HEK293 (cell line): Measurements from ENCODE around the gene B4GALNT4.

Experiments used
- CTCF ChIA-PET: fragments of 350-600 bp; formaldehyde crosslinking; extraction: SDS; loops from one replicate; lab custom pipeline; 2021; ENCODE audit warnings: antibody characterized with exemption; lab: Yijun Ruan, JAX
- POLR2A ChIA-PET: fragments of 300-600 bp; formaldehyde crosslinking; extraction: SDS; loops from one replicate; lab custom pipeline; 2020; ENCODE audit warnings: antibody characterized with exemption, inconsistent platforms; lab: Yijun Ruan, JAX
- H3K27ac ChIP-seq: fragments of 200-500 bp; sonication (Bioruptor generic); 2 replicates; pipeline ENCODE4 v1.5.1; 2014; ENCODE audit warnings: low read depth, low read length, control low read depth, inconsistent platforms; ENCODE audit errors: extremely low read depth
- H3K36me3 ChIP-seq, 2 experiments: fragments of 200-500 bp in 1 of 2; sonication (Bioruptor generic) in 1 of 2; 1 replicate in 1 of 2; 2 replicates in 1 of 2; pipeline ENCODE4 v1.5.1; 2014 to 2017; ENCODE audit warnings: inconsistent platforms in 2 of 2, low read length in 2 of 2; ENCODE audit not compliant: control insufficient read depth in 2 of 2, insufficient read depth in 1 of 2
- H3K4me1 ChIP-seq: fragments of 200-500 bp; sonication (Bioruptor generic); 2 replicates; pipeline ENCODE4 v1.5.1; 2014; ENCODE audit warnings: mild to moderate bottlenecking, low read length, inconsistent platforms; ENCODE audit not compliant: control insufficient read depth, insufficient read depth
- H3K4me3 ChIP-seq: 2 replicates; pipeline ENCODE4 v1.5.1; 2011; ENCODE audit warnings: low read depth, mild to moderate bottlenecking, control low read depth, low read length, moderate library complexity
- H3K9me3 ChIP-seq: fragments of 200-500 bp; sonication (Bioruptor generic); 2 replicates; pipeline ENCODE4 v1.5.1; 2014; ENCODE audit warnings: low read depth, low read length, inconsistent platforms; ENCODE audit not compliant: control insufficient read depth, insufficient read depth
- GLIS2 ChIP-seq: fragments of 450-650 bp; formaldehyde crosslinking; IDR thresholded peaks from 2 replicates; pipeline ENCODE4 v1.5.1; 2016; ENCODE audit warnings: missing biosample characterization, missing genetic modification characterization
- SP3 ChIP-seq: fragments of 450-650 bp; formaldehyde crosslinking; IDR thresholded peaks from 2 replicates; pipeline ENCODE4 v1.5.1; 2016; ENCODE audit warnings: missing biosample characterization, missing genetic modification characterization
- TRIM28 ChIP-seq: IDR thresholded peaks from 2 replicates; pipeline ENCODE4 v1.6.1; 2011; ENCODE audit warnings: low read length, control low read depth, borderline replicate concordance
- YY2 ChIP-seq: fragments of 450-650 bp; formaldehyde crosslinking; IDR thresholded peaks from 2 replicates; pipeline ENCODE4 v1.5.1; 2016; ENCODE audit warnings: missing biosample characterization, missing genetic modification characterization
- ZFP37 ChIP-seq: fragments of 450-650 bp; formaldehyde crosslinking; IDR thresholded peaks from 2 replicates; pipeline ENCODE4 v1.5.1; 2016; ENCODE audit warnings: missing biosample characterization, missing genetic modification characterization
- ZFP41 ChIP-seq: fragments of 450-650 bp; formaldehyde crosslinking; IDR thresholded peaks from 2 replicates; pipeline ENCODE4 v1.5.1; 2016; ENCODE audit warnings: missing biosample characterization, missing genetic modification characterization, borderline replicate concordance
- ZFP69B ChIP-seq: fragments of 450-650 bp; formaldehyde crosslinking; IDR thresholded peaks from 2 replicates; pipeline ENCODE4 v1.5.1; 2016; ENCODE audit warnings: missing biosample characterization, missing genetic modification characterization
- ZNF146 ChIP-seq: fragments of 450-650 bp; formaldehyde crosslinking; IDR thresholded peaks from 2 replicates; pipeline ENCODE4 v1.5.1; 2016; ENCODE audit warnings: missing biosample characterization, missing genetic modification characterization
- ZNF19 ChIP-seq: fragments of 450-650 bp; formaldehyde crosslinking; IDR thresholded peaks from 2 replicates; pipeline ENCODE4; 2016; ENCODE audit warnings: missing biosample characterization, missing genetic modification characterization, low read depth
- ZNF302 ChIP-seq: fragments of 450-650 bp; formaldehyde crosslinking; IDR thresholded peaks from 2 replicates; pipeline ENCODE4 v1.5.1; 2016; ENCODE audit warnings: missing biosample characterization, missing genetic modification characterization, low read depth
- ZNF311 ChIP-seq: fragments of 450-650 bp; formaldehyde crosslinking; IDR thresholded peaks from 2 replicates; pipeline ENCODE4 v1.5.1; 2017; ENCODE audit warnings: missing biosample characterization, missing genetic modification characterization, borderline replicate concordance
- ZNF324 ChIP-seq: fragments of 450-650 bp; formaldehyde crosslinking; IDR thresholded peaks from 2 replicates; pipeline ENCODE4 v1.5.1; 2016; ENCODE audit warnings: missing biosample characterization, missing genetic modification characterization
- ZNF335 ChIP-seq: fragments of 450-650 bp; formaldehyde crosslinking; conservative IDR thresholded peaks from 2 replicates; pipeline ENCODE4 v1.5.1; 2016; ENCODE audit warnings: missing biosample characterization, missing genetic modification characterization
- ZNF350 ChIP-seq: fragments of 450-650 bp; formaldehyde crosslinking; IDR thresholded peaks from 2 replicates; pipeline ENCODE4 v1.5.0; 2017; ENCODE audit warnings: missing biosample characterization, mild to moderate bottlenecking, missing genetic modification characterization
- ZNF37A ChIP-seq: fragments of 450-650 bp; IDR thresholded peaks from 2 replicates; pipeline ENCODE4 v1.5.1; 2018; ENCODE audit warnings: missing biosample characterization, missing genetic modification characterization
- ZNF423 ChIP-seq: fragments of 450-650 bp; formaldehyde crosslinking; IDR thresholded peaks from 2 replicates; pipeline ENCODE4 v1.5.1; 2016; ENCODE audit warnings: missing biosample characterization, missing genetic modification characterization
- ZNF514 ChIP-seq: fragments of 450-650 bp; formaldehyde crosslinking; IDR thresholded peaks from 2 replicates; pipeline ENCODE4 v1.5.1; 2016; ENCODE audit warnings: missing biosample characterization, missing genetic modification characterization
- ZNF521 ChIP-seq: fragments of 450-650 bp; formaldehyde crosslinking; IDR thresholded peaks from 2 replicates; pipeline ENCODE4 v1.5.1; 2017; ENCODE audit warnings: missing biosample characterization, mild to moderate bottlenecking, missing genetic modification characterization
- ZNF544 ChIP-seq: fragments of 450-650 bp; formaldehyde crosslinking; IDR thresholded peaks from 2 replicates; pipeline ENCODE4 v1.5.0; 2017; ENCODE audit warnings: missing biosample characterization, missing genetic modification characterization
- ZNF548 ChIP-seq: fragments of 450-650 bp; formaldehyde crosslinking; IDR thresholded peaks from 2 replicates; pipeline ENCODE4 v1.5.1; 2016; ENCODE audit warnings: missing biosample characterization, missing genetic modification characterization
- ZNF549 ChIP-seq: fragments of 450-650 bp; IDR thresholded peaks from 2 replicates; pipeline ENCODE4 v1.5.1; 2018; ENCODE audit warnings: missing biosample characterization, missing genetic modification characterization, mild to moderate bottlenecking, inconsistent platforms, moderate library complexity
- ZNF558 ChIP-seq: fragments of 450-650 bp; formaldehyde crosslinking; IDR thresholded peaks from 2 replicates; pipeline ENCODE4 v1.5.1; 2016; ENCODE audit warnings: missing biosample characterization, missing genetic modification characterization
- ZNF654 ChIP-seq: fragments of 450-650 bp; formaldehyde crosslinking; IDR thresholded peaks from 2 replicates; pipeline ENCODE4 v1.5.1; 2016; ENCODE audit warnings: low read depth, missing biosample characterization, missing genetic modification characterization
- ZNF707 ChIP-seq: fragments of 450-650 bp; formaldehyde crosslinking; IDR thresholded peaks from 2 replicates; pipeline ENCODE4 v1.5.1; 2016; ENCODE audit warnings: missing biosample characterization, missing genetic modification characterization
- TF ChIP-seq, protein P1 (sequence below): fragments of 450-650 bp; formaldehyde crosslinking; IDR thresholded peaks from 2 replicates; pipeline ENCODE4 v1.5.1; 2016; ENCODE audit warnings: missing biosample characterization, missing genetic modification characterization
- TF ChIP-seq, protein P2 (sequence below): fragments of 450-650 bp; formaldehyde crosslinking; IDR thresholded peaks from 2 replicates; pipeline ENCODE4 v1.5.1; 2017; ENCODE audit warnings: missing biosample characterization, mild to moderate bottlenecking, missing genetic modification characterization, moderate library complexity
- TF ChIP-seq, protein P3 (sequence below): fragments of 450-650 bp; formaldehyde crosslinking; IDR thresholded peaks from 2 replicates; pipeline ENCODE4 v1.5.1; 2016; ENCODE audit warnings: missing biosample characterization, missing genetic modification characterization
- TF ChIP-seq, protein P4 (sequence below): fragments of 450-650 bp; formaldehyde crosslinking; IDR thresholded peaks from 2 replicates; pipeline ENCODE4 v1.5.1; 2016; ENCODE audit warnings: missing biosample characterization, missing genetic modification characterization
- TF ChIP-seq, protein P5 (sequence below): fragments of 450-650 bp; formaldehyde crosslinking; IDR thresholded peaks from 2 replicates; pipeline ENCODE4 v1.5.1; 2016; ENCODE audit warnings: missing biosample characterization, missing genetic modification characterization

B4GALNT4 gene

DNA sequence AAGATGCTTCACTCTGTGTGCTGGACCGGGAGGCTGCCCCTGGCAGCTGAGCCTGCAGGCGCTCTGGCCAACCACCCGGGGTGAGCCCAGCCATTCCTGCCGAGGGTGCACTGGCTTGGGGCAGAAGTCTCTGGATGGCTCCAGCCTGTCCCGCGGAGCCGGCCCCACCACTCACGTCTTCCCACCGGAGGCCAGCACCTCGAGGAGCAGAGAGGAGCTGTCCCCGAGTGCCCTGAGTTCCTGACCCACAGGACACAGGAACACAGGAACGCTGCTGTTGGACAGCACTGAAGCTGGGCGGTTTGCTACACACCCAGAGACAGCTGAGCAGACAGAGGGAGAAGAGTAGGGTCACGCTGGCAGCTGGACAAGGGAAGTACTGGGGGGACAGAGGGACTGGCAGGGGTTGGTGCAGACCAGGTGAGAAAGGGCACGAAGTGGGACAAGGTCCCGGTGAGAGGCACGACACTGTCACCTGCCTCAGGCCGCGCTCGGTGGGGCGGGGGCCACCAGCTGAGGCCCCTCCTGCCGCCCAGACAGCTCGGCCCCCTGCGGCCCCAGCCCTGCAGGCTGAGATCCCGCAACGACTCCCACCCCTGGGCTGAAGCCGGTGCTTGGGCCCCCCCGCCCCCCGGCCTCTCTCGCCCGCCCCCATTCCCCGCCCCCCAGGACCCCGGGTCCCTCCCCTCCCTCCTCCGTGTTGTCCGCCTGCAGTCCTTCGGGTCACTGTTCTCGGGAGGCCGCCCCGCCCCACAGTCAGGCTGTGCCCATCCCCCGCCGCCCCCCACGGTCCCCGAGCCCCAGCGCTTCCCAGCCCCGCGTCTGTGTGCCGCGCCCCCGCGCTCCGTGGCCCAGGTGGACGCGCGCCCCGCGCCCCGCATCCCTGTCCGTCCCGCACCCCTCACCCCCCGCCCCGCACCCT lies 624 bp upstream of the B4GALNT4 start:
- Histone ChIP-seq H3K27ac (no peak overlapping the region), H3K36me3 (peaks cover 0 to 25% of the 10 kb centered on the region in 2 experiments; a peak in 1 of 3 replicates), H3K4me1 (no peaks in the 10 kb centered on the region), H3K4me3 (no peak overlapping the region; the same call in none of the 2 replicates), H3K9me3 (no peaks in the 10 kb centered on the region)
- POLR2A ChIA-PET, result no interaction called here
- CTCF ChIA-PET, result interaction anchor here (1.4 kb wide), 1 partner anchor 59 kb away, joined by 4 read pairs; no protein-coding TSS in a partner anchor
- TF ChIP-seq ZNF548, result no peak
- peak; percentile 58 for TF ChIP-seq ZNF335 (tag by site-specific recombination)
- TF ChIP-seq, protein P1, sequence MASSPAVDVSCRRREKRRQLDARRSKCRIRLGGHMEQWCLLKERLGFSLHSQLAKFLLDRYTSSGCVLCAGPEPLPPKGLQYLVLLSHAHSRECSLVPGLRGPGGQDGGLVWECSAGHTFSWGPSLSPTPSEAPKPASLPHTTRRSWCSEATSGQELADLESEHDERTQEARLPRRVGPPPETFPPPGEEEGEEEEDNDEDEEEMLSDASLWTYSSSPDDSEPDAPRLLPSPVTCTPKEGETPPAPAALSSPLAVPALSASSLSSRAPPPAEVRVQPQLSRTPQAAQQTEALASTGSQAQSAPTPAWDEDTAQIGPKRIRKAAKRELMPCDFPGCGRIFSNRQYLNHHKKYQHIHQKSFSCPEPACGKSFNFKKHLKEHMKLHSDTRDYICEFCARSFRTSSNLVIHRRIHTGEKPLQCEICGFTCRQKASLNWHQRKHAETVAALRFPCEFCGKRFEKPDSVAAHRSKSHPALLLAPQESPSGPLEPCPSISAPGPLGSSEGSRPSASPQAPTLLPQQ (tag by site-specific recombination), result no peak
- no peak for TF ChIP-seq ZNF19 (tag by site-specific recombination)
- no peak for TF ChIP-seq ZNF544 (tag by site-specific recombination)
- peak; percentile 33; the same call in 1 of the 2 replicates for TF ChIP-seq SP3
- no peak for TF ChIP-seq ZNF324 (tag by site-specific recombination)
- no peak for TF ChIP-seq ZNF302 (tag by site-specific recombination)
- no peak for TF ChIP-seq ZNF514 (tag by site-specific recombination)
- TF ChIP-seq GLIS2, result peak; percentile 73
- no peak for TF ChIP-seq ZNF423 (tag by site-specific recombination)
- TF ChIP-seq, protein P2, sequence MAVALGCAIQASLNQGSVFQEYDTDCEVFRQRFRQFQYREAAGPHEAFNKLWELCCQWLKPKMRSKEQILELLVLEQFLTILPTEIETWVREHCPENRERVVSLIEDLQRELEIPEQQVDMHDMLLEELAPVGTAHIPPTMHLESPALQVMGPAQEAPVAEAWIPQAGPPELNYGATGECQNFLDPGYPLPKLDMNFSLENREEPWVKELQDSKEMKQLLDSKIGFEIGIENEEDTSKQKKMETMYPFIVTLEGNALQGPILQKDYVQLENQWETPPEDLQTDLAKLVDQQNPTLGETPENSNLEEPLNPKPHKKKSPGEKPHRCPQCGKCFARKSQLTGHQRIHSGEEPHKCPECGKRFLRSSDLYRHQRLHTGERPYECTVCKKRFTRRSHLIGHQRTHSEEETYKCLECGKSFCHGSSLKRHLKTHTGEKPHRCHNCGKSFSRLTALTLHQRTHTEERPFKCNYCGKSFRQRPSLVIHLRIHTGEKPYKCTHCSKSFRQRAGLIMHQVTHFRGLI, result peak; percentile 98
- no peak for TF ChIP-seq ZNF146 (tag by site-specific recombination)
- no peak for TF ChIP-seq YY2 (tag by site-specific recombination)
- TF ChIP-seq ZNF654 (tag by site-specific recombination), result no peak
- peak; percentile 7; the same call in 1 of the 2 replicates for TF ChIP-seq ZFP69B (tag by site-specific recombination)
- TF ChIP-seq ZFP37 (tag by site-specific recombination), result no peak
- TF ChIP-seq, protein P3, sequence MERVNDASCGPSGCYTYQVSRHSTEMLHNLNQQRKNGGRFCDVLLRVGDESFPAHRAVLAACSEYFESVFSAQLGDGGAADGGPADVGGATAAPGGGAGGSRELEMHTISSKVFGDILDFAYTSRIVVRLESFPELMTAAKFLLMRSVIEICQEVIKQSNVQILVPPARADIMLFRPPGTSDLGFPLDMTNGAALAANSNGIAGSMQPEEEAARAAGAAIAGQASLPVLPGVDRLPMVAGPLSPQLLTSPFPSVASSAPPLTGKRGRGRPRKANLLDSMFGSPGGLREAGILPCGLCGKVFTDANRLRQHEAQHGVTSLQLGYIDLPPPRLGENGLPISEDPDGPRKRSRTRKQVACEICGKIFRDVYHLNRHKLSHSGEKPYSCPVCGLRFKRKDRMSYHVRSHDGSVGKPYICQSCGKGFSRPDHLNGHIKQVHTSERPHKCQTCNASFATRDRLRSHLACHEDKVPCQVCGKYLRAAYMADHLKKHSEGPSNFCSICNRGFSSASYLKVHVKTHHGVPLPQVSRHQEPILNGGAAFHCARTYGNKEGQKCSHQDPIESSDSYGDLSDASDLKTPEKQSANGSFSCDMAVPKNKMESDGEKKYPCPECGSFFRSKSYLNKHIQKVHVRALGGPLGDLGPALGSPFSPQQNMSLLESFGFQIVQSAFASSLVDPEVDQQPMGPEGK (tag by site-specific recombination), result peak; percentile 71
- no peak for TF ChIP-seq ZNF350
- TF ChIP-seq, protein P4, sequence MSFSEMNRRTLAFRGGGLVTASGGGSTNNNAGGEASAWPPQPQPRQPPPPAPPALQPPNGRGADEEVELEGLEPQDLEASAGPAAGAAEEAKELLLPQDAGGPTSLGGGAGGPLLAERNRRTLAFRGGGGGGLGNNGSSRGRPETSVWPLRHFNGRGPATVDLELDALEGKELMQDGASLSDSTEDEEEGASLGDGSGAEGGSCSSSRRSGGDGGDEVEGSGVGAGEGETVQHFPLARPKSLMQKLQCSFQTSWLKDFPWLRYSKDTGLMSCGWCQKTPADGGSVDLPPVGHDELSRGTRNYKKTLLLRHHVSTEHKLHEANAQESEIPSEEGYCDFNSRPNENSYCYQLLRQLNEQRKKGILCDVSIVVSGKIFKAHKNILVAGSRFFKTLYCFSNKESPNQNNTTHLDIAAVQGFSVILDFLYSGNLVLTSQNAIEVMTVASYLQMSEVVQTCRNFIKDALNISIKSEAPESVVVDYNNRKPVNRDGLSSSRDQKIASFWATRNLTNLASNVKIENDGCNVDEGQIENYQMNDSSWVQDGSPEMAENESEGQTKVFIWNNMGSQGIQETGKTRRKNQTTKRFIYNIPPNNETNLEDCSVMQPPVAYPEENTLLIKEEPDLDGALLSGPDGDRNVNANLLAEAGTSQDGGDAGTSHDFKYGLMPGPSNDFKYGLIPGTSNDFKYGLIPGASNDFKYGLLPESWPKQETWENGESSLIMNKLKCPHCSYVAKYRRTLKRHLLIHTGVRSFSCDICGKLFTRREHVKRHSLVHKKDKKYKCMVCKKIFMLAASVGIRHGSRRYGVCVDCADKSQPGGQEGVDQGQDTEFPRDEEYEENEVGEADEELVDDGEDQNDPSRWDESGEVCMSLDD (tag by site-specific recombination), result 0 out of 2 replicates have a peak, but pooled peaks have one; percentile 19
- no peak for TF ChIP-seq TRIM28
- no peak for TF ChIP-seq ZNF549
- no peak for TF ChIP-seq ZFP41 (tag by site-specific recombination)
- no peak for TF ChIP-seq ZNF707 (tag by site-specific recombination)
- TF ChIP-seq ZNF521, result no peak
- TF ChIP-seq ZNF558 (tag by site-specific recombination), result no peak
- no peak for TF ChIP-seq ZNF311
- TF ChIP-seq ZNF37A (tag by site-specific recombination), result no peak
- TF ChIP-seq, protein P5, sequence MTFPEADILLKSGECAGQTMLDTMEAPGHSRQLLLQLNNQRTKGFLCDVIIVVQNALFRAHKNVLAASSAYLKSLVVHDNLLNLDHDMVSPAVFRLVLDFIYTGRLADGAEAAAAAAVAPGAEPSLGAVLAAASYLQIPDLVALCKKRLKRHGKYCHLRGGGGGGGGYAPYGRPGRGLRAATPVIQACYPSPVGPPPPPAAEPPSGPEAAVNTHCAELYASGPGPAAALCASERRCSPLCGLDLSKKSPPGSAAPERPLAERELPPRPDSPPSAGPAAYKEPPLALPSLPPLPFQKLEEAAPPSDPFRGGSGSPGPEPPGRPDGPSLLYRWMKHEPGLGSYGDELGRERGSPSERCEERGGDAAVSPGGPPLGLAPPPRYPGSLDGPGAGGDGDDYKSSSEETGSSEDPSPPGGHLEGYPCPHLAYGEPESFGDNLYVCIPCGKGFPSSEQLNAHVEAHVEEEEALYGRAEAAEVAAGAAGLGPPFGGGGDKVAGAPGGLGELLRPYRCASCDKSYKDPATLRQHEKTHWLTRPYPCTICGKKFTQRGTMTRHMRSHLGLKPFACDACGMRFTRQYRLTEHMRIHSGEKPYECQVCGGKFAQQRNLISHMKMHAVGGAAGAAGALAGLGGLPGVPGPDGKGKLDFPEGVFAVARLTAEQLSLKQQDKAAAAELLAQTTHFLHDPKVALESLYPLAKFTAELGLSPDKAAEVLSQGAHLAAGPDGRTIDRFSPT (tag by site-specific recombination), result no peak
